Measurements from ENCODE around the gene HLA-DMB. TPM values are rescaled to one million over a fixed set of nuclear protein-coding genes. Genes with fewer than 3 reads are reported as not detected.

Gene HLA-DMB
- total RNA-seq, 1 donor from 2014 or later = 2.6 TPM

GRCh38 chr6:32972353-32973143 is 31.7 kb upstream of the HLA-DMB start:
- ATAC-seq = no peak

GRCh38 chr6:32971581-32972352 is 30.9 kb upstream of the HLA-DMB start:
- ATAC-seq = peak; percentile 48
- peak; percentile 100 for DNase-seq (ENCODE audit: low spot score)

More at GRCh38 chr6:32972353-32973143, 31.7 kb upstream of the HLA-DMB start:
- DNase-seq (ENCODE audit: low spot score) = peak; percentile 63

- ATAC-seq = no peak
- no peak for DNase-seq (ENCODE audit: low spot score)
Observed at GRCh38 chr6:32971242-32971580, 30.4 kb upstream of the HLA-DMB start.

GRCh38 chr6:32970413-32971241 is 29.8 kb upstream of the HLA-DMB start:
- DNase-seq (ENCODE audit: low spot score) (peak; percentile 93), ATAC-seq (peak; percentile 47)

GRCh38 chr6:32969685-32970412 is 29.0 kb upstream of the HLA-DMB start:
- peak; percentile 16 for ATAC-seq
- DNase-seq (ENCODE audit: low spot score) = peak; percentile 85

GRCh38 chr6:32968867-32969684 is 28.2 kb upstream of the HLA-DMB start:
- peak; percentile 38 for ATAC-seq
- DNase-seq (ENCODE audit: low spot score) = peak; percentile 69

GRCh38 chr6:32968093-32968866 is 27.5 kb upstream of the HLA-DMB start, which contains the start of gene BRD2:
TSS of gene BRD2 (plus strand) at chr6:32968594. CDS start at chr6:32972899, 4,305 bp downstream.
- ATAC-seq (peak; percentile 54), DNase-seq (ENCODE audit: low spot score) (peak; percentile 98)

GRCh38 chr6:32967151-32968091 is 26.6 kb upstream of the HLA-DMB start:
- DNase-seq (ENCODE audit: low spot score) (peak; percentile 56), ATAC-seq (peak; percentile 4)

GRCh38 chr6:32964776-32965175 is 23.9 kb upstream of the HLA-DMB start:
- ATAC-seq = no peak
- DNase-seq (ENCODE audit: low spot score) = no peak

- ATAC-seq = no peak
Observed at GRCh38 chr6:32963866-32964265, 23.0 kb upstream of the HLA-DMB start.

GRCh38 chr6:32962213-32962826 is 21.5 kb upstream of the HLA-DMB start:
- no peak for DNase-seq (ENCODE audit: low spot score)
- ATAC-seq = no peak

More at GRCh38 chr6:32963866-32964265, 23.0 kb upstream of the HLA-DMB start:
- DNase-seq (ENCODE audit: low spot score) = no peak

GRCh38 chr6:32960563-32960962 is 19.7 kb upstream of the HLA-DMB start:
- no peak for DNase-seq (ENCODE audit: low spot score)
- no peak for ATAC-seq

- no peak for DNase-seq (ENCODE audit: low spot score)
- no peak for ATAC-seq
Observed at GRCh38 chr6:32956176-32956575, 15.3 kb upstream of the HLA-DMB start.

GRCh38 chr6:32954986-32955802 is 14.4 kb upstream of the HLA-DMB start:
- ATAC-seq (peak; percentile 38), DNase-seq (ENCODE audit: low spot score) (no peak)

- DNase-seq (ENCODE audit: low spot score) (no peak), ATAC-seq (no peak)
Observed at GRCh38 chr6:32954267-32954666, 13.4 kb upstream of the HLA-DMB start.

- ATAC-seq (no peak), DNase-seq (ENCODE audit: low spot score) (no peak)
Observed at GRCh38 chr6:32953775-32954174, 12.9 kb upstream of the HLA-DMB start.

Measured in left lobe of liver (tissue), 2 donors.